WTC11 (cell line): Measurements from ENCODE around the gene KIAA0232. TPM values are rescaled to one million over a fixed set of nuclear protein-coding genes. Genes with fewer than 3 reads are reported as not detected.

Experiments used
- ATAC-seq: fragments of 200-7000 bp; cut with Tn5 transposase; 2 replicates; pipeline ENCODE4 v1.10.0; 2021; ENCODE audit warnings: mild to moderate bottlenecking, moderate library complexity
- CTCF ChIA-PET: fragments of 300-600 bp; sonication (Branson Sonifier 250); formaldehyde crosslinking; loops from one replicate; lab custom pipeline; 2021; ENCODE audit warnings: antibody characterized with exemption; lab: Charles Lee
- POLR2A ChIA-PET: fragments of 350-600 bp; sonication (Branson Sonifier 250); formaldehyde crosslinking; loops from one replicate; lab custom pipeline; 2021; ENCODE audit warnings: antibody characterized with exemption; lab: Charles Lee
- DNase-seq: peaks from one replicate; pipeline ENCODE4 v3.0.0; 2021; ENCODE audit warnings: low spot score
- H3K27ac Mint-ChIP-seq: 2 replicates; pipeline ENCODE4 v1.8.0; 2021; ENCODE audit warnings: mixed read lengths
- H3K27me3 Mint-ChIP-seq: 2 replicates; pipeline ENCODE4 v1.8.0; 2021; ENCODE audit warnings: low read depth, mild to moderate bottlenecking, moderate library complexity, mixed read lengths
- H3K36me3 Mint-ChIP-seq: 2 replicates; pipeline ENCODE4 v1.8.0; 2021; ENCODE audit warnings: mixed read lengths
- H3K4me1 Mint-ChIP-seq: 2 replicates; pipeline ENCODE4 v1.8.0; 2022; ENCODE audit warnings: mixed read lengths
- H3K4me3 Mint-ChIP-seq: 2 replicates; pipeline ENCODE4 v1.8.0; 2021; ENCODE audit warnings: mild to moderate bottlenecking, moderate library complexity, mixed read lengths
- H3K9me3 Mint-ChIP-seq: 2 replicates; pipeline ENCODE4 v1.8.0; 2021; ENCODE audit warnings: mixed read lengths
- AR ChIP-seq: fragments of 250-450 bp; sonication (Bioruptor Pico); IDR thresholded peaks from 2 replicates; pipeline ENCODE4 v1.9.0; 2021; ENCODE audit warnings: mild to moderate bottlenecking
- ARID4B ChIP-seq: sonication (generic); formaldehyde crosslinking; IDR thresholded peaks from 2 replicates; pipeline ENCODE4 v1.8.0; 2023; ENCODE audit warnings: missing genetic modification reagents, mild to moderate bottlenecking, borderline replicate concordance
- ATF1 ChIP-seq: sonication (generic); formaldehyde crosslinking; IDR thresholded peaks from 2 replicates; pipeline ENCODE4 v1.8.1; 2023; ENCODE audit warnings: mild to moderate bottlenecking, moderate library complexity, missing genetic modification reagents
- CREB1 ChIP-seq: sonication (generic); formaldehyde crosslinking; IDR thresholded peaks from 2 replicates; pipeline ENCODE4 v1.8.0; 2023; ENCODE audit warnings: mild to moderate bottlenecking, missing genetic modification reagents
- CREM ChIP-seq: sonication (generic); formaldehyde crosslinking; IDR thresholded peaks from 2 replicates; pipeline ENCODE4 v1.8.1; 2022; ENCODE audit warnings: mild to moderate bottlenecking, missing genetic modification reagents, moderate library complexity
- JUN ChIP-seq: sonication (generic); formaldehyde crosslinking; IDR thresholded peaks from 2 replicates; pipeline ENCODE4 v1.8.0; 2023; ENCODE audit warnings: mild to moderate bottlenecking, missing genetic modification reagents
- MYBL2 ChIP-seq: sonication (generic); formaldehyde crosslinking; IDR thresholded peaks from 2 replicates; pipeline ENCODE4 v1.8.1; 2023; ENCODE audit warnings: mild to moderate bottlenecking, moderate library complexity, missing genetic modification reagents
- NFE2L1 ChIP-seq: sonication (generic); formaldehyde crosslinking; IDR thresholded peaks from 2 replicates; pipeline ENCODE4 v1.8.1; 2023; ENCODE audit warnings: missing genetic modification reagents
- RELA ChIP-seq: sonication (generic); formaldehyde crosslinking; IDR thresholded peaks from 2 replicates; pipeline ENCODE4 v1.8.1; 2022; ENCODE audit warnings: missing genetic modification reagents, mild to moderate bottlenecking, borderline replicate concordance
- SMAD4 ChIP-seq: sonication (generic); formaldehyde crosslinking; IDR thresholded peaks from 2 replicates; pipeline ENCODE4 v1.8.0; 2022; ENCODE audit warnings: mild to moderate bottlenecking, missing genetic modification reagents
- SP1 ChIP-seq: sonication (generic); formaldehyde crosslinking; conservative IDR thresholded peaks from 2 replicates; pipeline ENCODE4 v1.8.1; 2022; ENCODE audit warnings: missing genetic modification reagents
- USF2 ChIP-seq: sonication (generic); formaldehyde crosslinking; IDR thresholded peaks from 2 replicates; pipeline ENCODE4 v1.8.1; 2023; ENCODE audit warnings: mild to moderate bottlenecking, missing genetic modification reagents, moderate library complexity
- ZBTB43 ChIP-seq: sonication (generic); formaldehyde crosslinking; IDR thresholded peaks from 2 replicates; pipeline ENCODE4 v1.8.1; 2023; ENCODE audit warnings: mild to moderate bottlenecking, missing genetic modification reagents
- ZMAT4 ChIP-seq: fragments of 250-450 bp; sonication (Bioruptor Pico); IDR thresholded peaks from 2 replicates; pipeline ENCODE4 v1.9.0; 2021; ENCODE audit warnings: mild to moderate bottlenecking
- ZNF121 ChIP-seq: sonication (generic); formaldehyde crosslinking; IDR thresholded peaks from 2 replicates; pipeline ENCODE4 v1.8.0; 2023; ENCODE audit warnings: missing genetic modification reagents
- ZNF219 ChIP-seq: sonication (generic); formaldehyde crosslinking; IDR thresholded peaks from 2 replicates; pipeline ENCODE4 v1.8.0; 2023; ENCODE audit warnings: missing genetic modification reagents, mild to moderate bottlenecking, borderline replicate concordance
- total RNA-seq: library from RNA; stranded (reverse); gene quantifications from 3 replicates; pipeline ENCODE4 v1.2.3, GENCODE V29; 2021
- TF ChIP-seq, protein P1 (sequence below): sonication (generic); formaldehyde crosslinking; IDR thresholded peaks from 2 replicates; pipeline ENCODE4 v1.8.0; 2022; ENCODE audit warnings: missing genetic modification reagents
- TF ChIP-seq, protein P2 (sequence below): fragments of 250-450 bp; sonication (Bioruptor Pico); IDR thresholded peaks from 2 replicates; pipeline ENCODE4 v1.9.0; 2021; ENCODE audit warnings: moderate library complexity, mild to moderate bottlenecking, inconsistent platforms, borderline replicate concordance

Gene KIAA0232
- total RNA-seq, 1 experiment from 2014 or later = 23.2 TPM

- no peak overlapping the region for H3K4me3 Mint-ChIP-seq
- TF ChIP-seq NFE2L1 (CRISPR knock-in tag) (no peak), ZBTB43 (CRISPR knock-in tag) (no peak), AR (no peak), CREM (CRISPR knock-in tag) (no peak)
- TF ChIP-seq, protein P1, sequence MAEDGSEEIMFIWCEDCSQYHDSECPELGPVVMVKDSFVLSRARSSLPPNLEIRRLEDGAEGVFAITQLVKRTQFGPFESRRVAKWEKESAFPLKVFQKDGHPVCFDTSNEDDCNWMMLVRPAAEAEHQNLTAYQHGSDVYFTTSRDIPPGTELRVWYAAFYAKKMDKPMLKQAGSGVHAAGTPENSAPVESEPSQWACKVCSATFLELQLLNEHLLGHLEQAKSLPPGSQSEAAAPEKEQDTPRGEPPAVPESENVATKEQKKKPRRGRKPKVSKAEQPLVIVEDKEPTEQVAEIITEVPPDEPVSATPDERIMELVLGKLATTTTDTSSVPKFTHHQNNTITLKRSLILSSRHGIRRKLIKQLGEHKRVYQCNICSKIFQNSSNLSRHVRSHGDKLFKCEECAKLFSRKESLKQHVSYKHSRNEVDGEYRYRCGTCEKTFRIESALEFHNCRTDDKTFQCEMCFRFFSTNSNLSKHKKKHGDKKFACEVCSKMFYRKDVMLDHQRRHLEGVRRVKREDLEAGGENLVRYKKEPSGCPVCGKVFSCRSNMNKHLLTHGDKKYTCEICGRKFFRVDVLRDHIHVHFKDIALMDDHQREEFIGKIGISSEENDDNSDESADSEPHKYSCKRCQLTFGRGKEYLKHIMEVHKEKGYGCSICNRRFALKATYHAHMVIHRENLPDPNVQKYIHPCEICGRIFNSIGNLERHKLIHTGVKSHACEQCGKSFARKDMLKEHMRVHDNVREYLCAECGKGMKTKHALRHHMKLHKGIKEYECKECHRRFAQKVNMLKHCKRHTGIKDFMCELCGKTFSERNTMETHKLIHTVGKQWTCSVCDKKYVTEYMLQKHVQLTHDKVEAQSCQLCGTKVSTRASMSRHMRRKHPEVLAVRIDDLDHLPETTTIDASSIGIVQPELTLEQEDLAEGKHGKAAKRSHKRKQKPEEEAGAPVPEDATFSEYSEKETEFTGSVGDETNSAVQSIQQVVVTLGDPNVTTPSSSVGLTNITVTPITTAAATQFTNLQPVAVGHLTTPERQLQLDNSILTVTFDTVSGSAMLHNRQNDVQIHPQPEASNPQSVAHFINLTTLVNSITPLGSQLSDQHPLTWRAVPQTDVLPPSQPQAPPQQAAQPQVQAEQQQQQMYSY (CRISPR knock-in tag) = no peak
- ATAC-seq (no peak; the same call in 1 of the 2 replicates), DNase-seq (no peak)
- H3K9me3 Mint-ChIP-seq = no peaks in the 10 kb centered on the region
- ChIA-PET CTCF (no interaction called here), POLR2A (no interaction called here)
- peaks cover 16% of the 10 kb centered on the region for H3K4me1 Mint-ChIP-seq
- H3K36me3 Mint-ChIP-seq = no peaks in the 10 kb centered on the region
- no peaks in the 10 kb centered on the region for H3K27me3 Mint-ChIP-seq
- no peak overlapping the region for H3K27ac Mint-ChIP-seq
Observed at GRCh38 chr4:6802025-6802424, 19.5 kb downstream of the KIAA0232 start.

GRCh38 chr4:6802626-6803025 is 20.1 kb downstream of the KIAA0232 start:
- ChIA-PET POLR2A (interaction anchor here (0.9 kb wide), 1 partner anchor 9 kb away, joined by 3 read pairs; no protein-coding TSS in a partner anchor), CTCF (no interaction called here)
- DNase-seq = no peak
- TF ChIP-seq CREB1 = no peak
- no peak for TF ChIP-seq JUN (CRISPR knock-in tag)
- TF ChIP-seq MYBL2 = no peak
- no peak for TF ChIP-seq SP1 (CRISPR knock-in tag)
- TF ChIP-seq, protein P2, sequence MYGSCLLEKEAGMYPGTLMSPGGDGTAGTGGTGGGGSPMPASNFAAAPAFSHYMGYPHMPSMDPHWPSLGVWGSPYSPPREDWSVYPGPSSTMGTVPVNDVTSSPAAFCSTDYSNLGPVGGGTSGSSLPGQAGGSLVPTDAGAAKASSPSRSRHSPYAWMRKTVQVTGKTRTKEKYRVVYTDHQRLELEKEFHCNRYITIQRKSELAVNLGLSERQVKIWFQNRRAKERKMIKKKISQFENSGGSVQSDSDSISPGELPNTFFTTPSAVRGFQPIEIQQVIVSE (CRISPR knock-in tag) = no peak
- no peak for TF ChIP-seq ZNF219
- TF ChIP-seq ATF1 (CRISPR knock-in tag) = no peak
- ATAC-seq = no peak
- H3K4me1 Mint-ChIP-seq = peaks cover 16% of the 10 kb centered on the region
- H3K27me3 Mint-ChIP-seq = no peaks in the 10 kb centered on the region
- H3K4me3 Mint-ChIP-seq = no peak overlapping the region
- no peaks in the 10 kb centered on the region for H3K9me3 Mint-ChIP-seq
- H3K27ac Mint-ChIP-seq = no peak overlapping the region
- H3K36me3 Mint-ChIP-seq = no peaks in the 10 kb centered on the region

GRCh38 chr4:6803246-6803645 is 20.7 kb downstream of the KIAA0232 start:
- H3K4me1 Mint-ChIP-seq = peaks cover 16% of the 10 kb centered on the region
- ChIA-PET POLR2A (interaction anchor here (0.6 to 0.9 kb wide), 2 partner anchors 9 to 657 kb away, joined by 3 read pairs; no protein-coding TSS in a partner anchor), CTCF (no interaction called here)
- ATAC-seq (no peak), DNase-seq (no peak)
- H3K4me3 Mint-ChIP-seq = no peak overlapping the region
- H3K27ac Mint-ChIP-seq = no peak overlapping the region
- no peaks in the 10 kb centered on the region for H3K9me3 Mint-ChIP-seq
- no peaks in the 10 kb centered on the region for H3K27me3 Mint-ChIP-seq
- no peaks in the 10 kb centered on the region for H3K36me3 Mint-ChIP-seq
- TF ChIP-seq ZNF121 (CRISPR knock-in tag) (no peak), SMAD4 (CRISPR knock-in tag) (no peak), USF2 (CRISPR knock-in tag) (no peak), ZMAT4 (CRISPR knock-in tag) (no peak), ARID4B (CRISPR knock-in tag) (no peak), RELA (CRISPR knock-in tag) (no peak)
